GM18870 (cell line): ENCODE measurements around the gene TNFSF12.

Experiments
- ATAC-seq: cut with Tn5 transposase; IDR thresholded peaks from one replicate; pipeline ENCODE4 v1.9.1; 2021; ENCODE audit warnings: moderate library complexity; ENCODE audit not compliant: unreplicated experiment

The TNFSF12 gene, protein sequence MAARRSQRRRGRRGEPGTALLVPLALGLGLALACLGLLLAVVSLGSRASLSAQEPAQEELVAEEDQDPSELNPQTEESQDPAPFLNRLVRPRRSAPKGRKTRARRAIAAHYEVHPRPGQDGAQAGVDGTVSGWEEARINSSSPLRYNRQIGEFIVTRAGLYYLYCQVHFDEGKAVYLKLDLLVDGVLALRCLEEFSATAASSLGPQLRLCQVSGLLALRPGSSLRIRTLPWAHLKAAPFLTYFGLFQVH

DNA sequence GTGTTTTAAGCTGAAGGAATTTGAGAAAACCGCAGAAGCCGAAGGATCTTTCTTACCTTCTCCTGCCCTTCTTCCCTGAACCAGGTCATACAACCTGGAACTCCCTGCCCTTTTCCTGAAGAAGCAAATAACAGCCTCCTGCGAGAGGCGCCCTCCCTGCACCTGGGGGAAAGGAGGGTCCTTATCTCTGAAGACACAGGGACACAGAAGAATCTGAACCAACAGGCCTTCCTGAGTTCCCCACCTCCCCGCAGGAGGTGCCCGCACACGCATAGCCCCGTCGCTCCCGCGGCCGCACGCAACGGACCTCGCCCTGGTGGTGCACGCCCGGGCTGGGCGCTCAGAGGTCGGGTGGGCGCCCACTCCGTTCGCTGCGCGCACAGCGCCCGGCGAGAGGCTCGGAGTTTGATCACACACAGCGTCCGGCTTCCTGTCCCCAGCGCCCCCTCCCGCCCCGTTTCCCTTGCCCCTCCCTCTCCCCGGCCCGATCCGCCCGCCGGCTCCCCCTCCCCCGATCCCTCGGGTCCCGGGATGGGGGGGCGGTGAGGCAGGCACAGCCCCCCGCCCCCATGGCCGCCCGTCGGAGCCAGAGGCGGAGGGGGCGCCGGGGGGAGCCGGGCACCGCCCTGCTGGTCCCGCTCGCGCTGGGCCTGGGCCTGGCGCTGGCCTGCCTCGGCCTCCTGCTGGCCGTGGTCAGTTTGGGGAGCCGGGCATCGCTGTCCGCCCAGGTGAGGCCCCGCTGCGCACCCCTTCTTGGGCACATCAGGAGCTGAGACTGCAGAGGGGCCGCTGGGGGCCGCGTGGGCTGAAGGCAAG lies at the start of gene TNFSF12:
TSS of gene TNFSF12 (plus strand) at position 474 of the 816 bp plus-strand sequence. CDS start at position 570, 96 bp downstream.
- no peak for ATAC-seq

DNA sequence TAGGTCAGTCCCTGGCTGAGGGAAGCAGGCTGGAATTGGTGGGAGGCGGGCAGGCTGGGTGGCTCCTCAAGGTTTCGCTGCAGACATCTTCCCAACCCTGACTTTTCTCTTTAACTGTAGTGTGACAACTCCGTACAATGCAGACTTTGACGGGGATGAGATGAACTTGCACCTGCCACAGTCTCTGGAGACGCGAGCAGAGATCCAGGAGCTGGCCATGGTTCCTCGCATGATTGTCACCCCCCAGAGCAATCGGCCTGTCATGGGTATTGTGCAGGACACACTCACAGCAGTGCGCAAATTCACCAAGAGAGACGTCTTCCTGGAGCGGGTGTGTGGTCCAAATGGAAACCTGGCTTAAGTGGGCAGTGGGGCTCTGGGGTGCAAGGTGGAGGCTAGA lies 49.7 kb upstream of the TNFSF12 start:
- no peak for ATAC-seq

DNA sequence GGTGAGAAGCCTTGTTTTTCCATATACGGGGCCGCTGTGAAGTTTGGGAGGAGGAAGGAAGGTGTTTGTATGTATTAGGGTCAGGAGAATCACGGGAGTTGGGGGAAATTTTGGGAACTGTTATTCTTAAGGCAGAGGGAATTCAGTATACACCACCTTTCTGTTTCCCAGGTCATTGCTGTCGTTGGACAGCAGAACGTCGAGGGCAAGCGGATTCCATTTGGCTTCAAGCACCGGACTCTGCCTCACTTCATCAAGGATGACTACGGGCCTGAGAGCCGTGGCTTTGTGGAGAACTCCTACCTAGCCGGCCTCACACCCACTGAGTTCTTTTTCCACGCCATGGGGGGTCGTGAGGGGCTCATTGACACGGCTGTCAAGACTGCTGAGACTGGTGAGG lies 47.1 kb upstream of the TNFSF12 start:
- ATAC-seq: no peak

DNA sequence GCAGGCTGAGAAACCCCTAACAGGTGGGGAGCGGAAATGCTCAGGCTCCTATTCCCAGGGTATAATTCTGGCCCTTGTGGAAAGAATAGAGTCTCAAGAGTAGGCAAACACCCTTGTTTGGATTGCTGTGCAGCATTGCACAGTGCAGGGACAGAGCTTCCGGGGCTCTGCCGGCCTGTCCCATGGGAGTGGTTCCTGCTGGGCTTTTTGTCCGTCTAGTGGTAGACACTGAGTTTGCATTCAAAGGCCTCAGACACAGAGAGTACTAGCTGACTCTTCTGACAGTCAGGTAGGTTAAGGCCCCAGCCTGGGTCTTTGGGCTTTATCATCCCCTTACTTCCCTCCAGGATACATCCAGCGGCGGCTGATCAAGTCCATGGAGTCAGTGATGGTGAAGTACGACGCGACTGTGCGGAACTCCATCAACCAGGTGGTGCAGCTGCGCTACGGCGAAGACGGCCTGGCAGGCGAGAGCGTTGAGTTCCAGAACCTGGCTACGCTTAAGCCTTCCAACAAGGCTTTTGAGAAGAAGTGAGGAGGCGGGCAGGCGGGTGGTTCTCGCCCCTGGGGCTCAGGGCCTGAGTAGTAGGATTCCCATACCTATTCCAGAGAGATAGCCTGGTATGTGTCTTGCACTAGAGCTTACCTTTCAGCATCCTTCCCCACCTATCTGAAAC lies 46.5 kb upstream of the TNFSF12 start:
- ATAC-seq: no peak

DNA sequence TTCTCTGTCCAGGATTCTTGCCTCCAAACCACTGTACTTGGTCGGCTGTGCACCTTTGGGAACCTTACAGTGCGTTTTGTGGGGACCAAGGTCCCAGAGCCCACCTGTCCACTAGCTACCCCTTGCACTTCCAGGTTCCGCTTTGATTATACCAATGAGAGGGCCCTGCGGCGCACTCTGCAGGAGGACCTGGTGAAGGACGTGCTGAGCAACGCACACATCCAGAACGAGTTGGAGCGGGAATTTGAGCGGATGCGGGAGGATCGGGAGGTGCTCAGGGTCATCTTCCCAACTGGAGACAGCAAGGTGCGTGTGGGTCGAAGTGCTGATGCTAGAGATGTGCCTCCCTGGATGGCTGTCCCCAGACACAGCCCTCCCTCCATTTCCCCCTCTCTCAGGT lies 45.9 kb upstream of the TNFSF12 start:
- no peak for ATAC-seq

DNA sequence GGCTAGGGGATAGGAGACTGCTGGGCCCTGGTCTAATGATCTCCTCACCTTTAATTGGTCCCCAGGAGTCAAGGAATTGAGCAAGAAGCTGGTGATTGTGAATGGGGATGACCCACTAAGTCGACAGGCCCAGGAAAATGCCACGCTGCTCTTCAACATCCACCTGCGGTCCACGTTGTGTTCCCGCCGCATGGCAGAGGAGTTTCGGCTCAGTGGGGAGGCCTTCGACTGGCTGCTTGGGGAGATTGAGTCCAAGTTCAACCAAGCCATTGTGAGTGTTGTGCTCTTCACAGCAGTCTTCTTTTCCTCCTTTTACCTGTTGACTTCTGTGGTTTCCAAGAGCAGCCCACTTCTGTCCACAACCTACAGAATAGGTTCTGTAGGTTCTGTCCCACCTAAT lies 45.3 kb upstream of the TNFSF12 start:
- ATAC-seq: no peak

DNA sequence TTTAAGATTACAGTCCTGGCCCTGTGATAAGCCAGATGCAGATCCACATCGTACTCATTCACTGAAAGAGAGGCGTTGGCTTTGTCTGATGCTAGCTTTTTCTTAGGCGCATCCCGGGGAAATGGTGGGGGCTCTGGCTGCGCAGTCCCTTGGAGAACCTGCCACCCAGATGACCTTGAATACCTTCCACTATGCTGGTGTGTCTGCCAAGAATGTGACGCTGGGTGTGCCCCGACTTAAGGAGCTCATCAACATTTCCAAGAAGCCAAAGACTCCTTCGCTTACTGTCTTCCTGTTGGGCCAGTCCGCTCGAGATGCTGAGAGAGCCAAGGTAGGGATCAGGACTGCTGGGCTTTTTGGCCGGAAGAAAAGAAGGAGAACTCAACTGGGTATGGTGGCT lies 40.7 kb upstream of the TNFSF12 start:
- ATAC-seq: no peak

DNA sequence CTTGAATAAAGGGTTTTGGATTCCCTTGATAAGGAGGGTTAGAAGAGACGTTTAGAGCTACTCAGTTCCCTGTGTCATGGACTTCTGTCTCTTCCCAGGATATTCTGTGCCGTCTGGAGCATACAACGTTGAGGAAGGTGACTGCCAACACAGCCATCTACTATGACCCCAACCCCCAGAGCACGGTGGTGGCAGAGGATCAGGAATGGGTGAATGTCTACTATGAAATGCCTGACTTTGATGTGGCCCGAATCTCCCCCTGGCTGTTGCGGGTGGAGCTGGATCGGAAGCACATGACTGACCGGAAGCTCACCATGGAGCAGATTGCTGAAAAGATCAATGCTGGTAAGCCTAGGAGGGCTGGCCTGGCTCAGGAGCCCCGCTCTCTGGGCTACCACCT lies 40.0 kb upstream of the TNFSF12 start:
- no peak for ATAC-seq

DNA sequence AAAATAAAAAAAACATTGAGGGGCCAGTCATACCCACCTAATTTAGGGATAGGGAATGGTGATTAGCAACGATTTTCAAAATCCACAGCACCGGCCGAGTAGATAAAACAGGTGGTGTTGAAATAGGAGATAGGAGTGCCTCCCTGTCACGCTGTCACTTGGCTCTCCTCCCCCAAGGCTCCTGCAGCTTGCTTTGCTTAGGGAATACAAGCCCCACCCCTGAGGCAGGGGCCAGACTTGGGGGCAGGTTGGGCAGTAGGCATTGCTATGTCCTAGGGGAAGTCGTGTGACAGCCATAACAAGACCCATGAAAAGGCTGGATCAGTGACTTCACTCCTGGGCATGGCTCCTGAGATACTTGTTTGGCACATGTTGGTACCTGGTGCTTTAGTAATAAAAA lies 38.9 kb upstream of the TNFSF12 start:
- ATAC-seq: no peak

DNA sequence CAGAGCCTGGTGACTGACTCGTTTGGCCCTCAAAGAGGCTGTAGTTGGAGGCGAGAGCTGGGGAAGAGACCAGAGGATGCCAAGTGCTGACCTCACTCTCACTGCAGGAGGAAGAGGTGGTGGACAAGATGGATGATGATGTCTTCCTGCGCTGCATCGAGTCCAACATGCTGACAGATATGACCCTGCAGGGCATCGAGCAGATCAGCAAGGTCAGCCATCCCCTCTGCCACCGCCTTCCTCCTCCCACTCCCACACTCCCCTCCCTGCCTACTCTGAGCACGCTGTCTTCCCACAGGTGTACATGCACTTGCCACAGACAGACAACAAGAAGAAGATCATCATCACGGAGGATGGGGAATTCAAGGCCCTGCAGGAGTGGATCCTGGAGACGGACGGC lies 37.8 kb upstream of the TNFSF12 start:
- no peak for ATAC-seq

DNA sequence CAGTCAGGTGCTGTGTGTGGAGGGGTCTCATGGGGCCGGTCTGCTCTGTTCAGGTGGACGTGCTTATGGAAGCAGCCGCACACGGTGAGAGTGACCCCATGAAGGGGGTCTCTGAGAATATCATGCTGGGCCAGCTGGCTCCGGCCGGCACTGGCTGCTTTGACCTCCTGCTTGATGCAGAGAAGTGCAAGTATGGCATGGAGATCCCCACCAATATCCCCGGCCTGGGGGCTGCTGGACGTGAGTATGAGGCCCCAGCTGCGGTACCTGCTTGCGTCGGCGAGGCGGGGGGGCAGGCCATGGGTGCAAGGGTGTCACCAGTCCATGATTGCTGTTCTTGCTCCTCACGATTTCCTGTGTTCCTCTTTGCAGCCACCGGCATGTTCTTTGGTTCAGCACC lies 36.8 kb upstream of the TNFSF12 start:
- no peak for ATAC-seq

DNA sequence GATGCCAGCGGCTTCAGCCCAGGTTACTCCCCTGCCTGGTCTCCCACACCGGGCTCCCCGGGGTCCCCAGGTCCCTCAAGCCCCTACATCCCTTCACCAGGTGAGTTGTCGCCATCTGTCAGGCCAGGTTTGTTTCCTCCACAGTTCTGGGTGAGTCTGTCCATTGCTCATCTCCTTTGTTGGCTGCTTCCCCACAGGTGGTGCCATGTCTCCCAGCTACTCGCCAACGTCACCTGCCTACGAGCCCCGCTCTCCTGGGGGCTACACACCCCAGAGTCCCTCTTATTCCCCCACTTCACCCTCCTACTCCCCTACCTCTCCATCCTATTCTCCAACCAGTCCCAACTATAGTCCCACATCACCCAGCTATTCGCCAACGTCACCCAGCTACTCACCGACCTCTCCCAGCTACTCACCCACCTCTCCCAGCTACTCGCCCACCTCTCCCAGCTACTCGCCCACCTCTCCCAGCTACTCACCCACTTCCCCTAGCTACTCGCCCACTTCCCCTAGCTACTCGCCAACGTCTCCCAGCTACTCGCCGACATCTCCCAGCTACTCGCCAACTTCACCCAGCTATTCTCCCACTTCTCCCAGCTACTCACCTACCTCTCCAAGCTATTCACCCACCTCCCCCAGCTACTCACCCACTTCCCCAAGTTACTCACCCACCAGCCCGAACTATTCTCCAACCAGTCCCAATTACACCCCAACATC lies 35.9 kb upstream of the TNFSF12 start:
- no peak for ATAC-seq

DNA sequence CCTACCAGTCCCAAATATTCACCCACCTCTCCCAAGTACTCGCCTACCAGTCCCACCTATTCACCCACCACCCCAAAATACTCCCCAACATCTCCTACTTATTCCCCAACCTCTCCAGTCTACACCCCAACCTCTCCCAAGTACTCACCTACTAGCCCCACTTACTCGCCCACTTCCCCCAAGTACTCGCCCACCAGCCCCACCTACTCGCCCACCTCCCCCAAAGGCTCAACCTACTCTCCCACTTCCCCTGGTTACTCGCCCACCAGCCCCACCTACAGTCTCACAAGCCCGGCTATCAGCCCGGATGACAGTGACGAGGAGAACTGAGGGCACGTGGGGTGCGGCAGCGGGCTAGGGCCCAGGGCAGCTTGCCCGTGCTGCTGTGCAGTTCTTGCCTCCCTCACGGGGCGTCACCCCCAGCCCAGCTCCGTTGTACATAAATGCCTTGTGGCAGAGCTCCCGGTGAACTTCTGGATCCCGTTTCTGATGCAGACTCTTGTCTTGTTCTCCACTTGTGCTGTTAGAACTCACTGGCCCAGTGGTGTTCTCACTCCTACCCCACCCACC lies 34.9 kb upstream of the TNFSF12 start:
- no peak for ATAC-seq

DNA sequence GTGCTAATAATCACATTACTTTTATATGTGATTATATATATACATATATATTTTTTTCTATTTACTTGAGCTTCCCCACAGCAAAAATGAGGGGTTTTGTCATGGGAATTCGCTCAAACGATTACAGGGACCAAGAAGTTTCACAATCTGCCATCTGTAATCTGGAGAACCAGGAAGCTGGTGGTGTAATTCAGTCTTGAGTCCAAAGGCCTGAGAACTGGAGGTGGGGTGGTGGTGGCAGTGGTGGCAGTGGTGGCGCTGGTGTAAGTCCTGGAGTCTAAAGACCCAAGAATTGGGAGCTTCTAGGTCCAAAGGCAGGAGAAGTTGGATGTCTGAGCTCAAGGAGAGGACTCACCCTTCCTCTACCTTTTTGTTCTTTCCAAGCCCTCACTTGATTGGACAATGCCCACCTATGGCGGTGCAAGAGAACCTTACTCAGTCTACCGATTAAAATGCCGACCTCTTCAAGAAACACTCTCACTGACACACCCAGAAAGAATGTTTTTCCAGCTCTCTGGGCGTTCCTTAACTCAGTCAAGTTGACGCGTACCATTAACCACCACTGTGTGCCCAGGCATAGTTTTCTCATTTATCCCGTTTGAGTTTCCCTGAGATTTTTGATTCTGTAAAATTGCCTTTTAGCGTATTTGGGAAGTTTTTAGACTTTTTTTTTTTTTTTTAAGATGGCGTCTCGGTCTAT lies 32.8 kb upstream of the TNFSF12 start:
- ATAC-seq: no peak

DNA sequence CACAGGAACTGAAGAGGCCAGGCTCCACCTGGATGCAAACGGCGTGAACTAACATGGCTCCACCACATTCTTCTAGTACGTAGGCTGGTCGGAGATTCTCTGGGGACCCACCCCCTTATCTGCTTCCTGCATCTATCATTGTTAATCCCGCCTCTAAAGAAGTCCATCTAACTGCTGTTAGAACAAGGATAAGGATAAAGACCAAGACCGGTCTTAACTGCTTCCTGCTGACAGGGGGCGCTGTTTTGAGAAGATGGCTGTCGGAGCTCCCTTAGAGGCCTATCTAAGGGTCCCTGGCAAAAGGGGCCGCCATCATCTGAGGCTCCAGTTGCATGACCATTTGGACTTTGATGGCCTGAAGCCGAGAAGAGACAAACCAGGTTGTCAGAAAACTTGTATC lies 25.8 kb upstream of the TNFSF12 start:
- no peak for ATAC-seq

DNA sequence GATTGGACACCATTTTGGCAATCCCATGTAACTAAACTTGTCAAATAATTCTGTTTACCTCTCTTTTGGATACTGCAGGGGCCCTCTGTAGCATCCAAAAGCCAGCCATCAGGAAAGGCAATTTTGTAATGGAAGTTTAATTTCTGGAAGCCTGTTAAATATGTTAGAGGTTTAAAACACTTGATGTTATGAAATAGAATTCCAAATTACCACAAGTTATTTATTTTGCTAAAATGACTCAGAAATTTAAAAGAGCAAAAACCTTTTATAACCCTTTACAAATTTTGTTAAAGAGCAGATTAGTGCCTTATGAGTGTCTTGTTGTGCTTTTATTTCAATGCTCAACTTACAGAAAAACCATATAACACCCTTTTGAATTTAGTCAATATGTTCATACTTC lies 20.0 kb upstream of the TNFSF12 start:
- no peak for ATAC-seq

DNA sequence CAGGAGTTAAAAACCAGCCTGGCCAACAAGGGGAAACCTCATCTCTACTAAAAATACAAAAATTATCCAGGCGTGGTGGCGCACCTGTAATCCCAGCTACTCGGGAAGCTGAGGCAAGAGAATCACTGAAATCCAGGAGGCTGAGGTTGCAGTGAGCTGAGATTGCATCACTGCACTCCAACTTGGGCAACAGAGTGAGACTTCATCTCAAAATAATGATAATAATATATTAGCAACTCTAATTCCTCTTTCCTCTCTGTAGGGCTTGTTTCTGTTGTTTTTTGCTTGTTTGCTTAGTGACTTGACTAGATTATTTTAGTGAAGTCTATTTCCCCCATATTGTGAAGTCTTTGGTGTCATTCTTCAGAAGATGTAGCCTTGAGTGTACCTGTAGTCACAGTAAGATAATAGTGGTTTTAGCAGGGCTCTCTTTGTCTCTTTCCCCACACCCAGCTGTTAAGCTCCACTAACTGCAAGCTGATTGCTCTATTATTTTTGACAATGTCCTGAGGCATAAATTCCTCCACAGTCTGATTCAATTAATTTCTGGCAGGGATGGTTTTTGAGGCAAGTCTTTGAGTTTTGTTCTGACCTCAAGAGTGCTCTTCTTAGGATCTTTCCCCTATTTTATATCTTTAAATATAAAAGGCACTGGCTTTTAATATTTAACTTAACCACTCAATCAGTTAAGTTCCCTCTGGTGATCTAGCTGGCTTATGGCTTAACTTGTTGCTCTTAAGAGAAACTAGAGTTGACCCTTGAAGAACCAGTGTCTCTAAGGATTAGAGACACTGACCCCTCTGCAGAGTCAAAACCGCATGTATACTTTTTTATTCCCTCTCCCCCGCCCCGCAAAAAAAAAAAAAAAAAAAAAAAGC lies 18.6 kb upstream of the TNFSF12 start:
- no peak for ATAC-seq

DNA sequence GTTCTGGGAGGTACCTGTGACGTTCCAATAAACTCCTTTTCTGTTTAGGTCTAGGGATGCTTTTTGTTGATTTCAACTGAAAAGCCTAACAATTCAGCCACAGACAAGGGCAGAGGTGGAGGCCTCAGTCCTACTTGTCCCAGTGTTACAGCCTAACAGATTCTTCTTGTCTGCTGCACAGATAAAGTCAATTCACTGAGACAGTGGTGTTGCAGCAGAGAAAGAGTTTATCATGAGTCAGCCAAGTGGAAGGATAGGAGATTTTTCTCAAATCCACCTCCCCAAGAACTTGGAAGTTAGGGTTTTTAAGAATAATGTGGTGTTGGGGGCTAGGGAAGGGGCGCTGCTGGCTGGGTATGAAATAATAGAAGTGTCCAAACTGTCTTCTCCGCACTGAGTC lies 10.8 kb upstream of the TNFSF12 start:
- no peak for ATAC-seq

DNA sequence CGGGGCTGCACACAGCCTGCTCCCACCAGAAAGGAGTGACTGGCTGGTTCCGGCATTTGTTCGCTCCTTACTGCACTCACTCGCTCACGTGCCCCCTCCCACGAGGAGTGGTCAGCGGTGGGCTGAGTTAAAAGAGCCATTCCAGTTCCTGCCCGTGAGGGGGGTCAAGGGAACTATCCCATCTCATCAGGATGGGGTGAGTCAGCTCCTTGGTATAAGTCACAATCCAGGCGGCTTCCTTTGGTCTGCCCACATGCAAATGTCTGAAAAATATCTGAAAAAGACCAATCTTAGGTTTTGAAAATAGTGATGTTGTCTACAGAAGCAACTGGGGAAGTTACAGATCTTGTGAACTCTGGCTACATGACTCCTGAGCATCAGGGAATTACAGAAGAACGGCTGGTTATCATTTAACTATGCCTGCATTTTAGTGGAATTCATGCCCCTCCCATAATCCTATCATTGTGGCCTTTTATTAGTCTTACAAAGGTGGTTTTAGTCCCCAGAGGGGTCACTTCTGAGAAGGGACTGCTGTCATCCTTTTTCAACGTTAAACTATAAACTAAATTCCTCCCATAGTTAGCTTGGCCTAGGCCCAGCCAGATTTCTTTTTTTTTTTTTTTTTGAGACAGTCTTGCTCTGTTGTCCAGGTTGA lies 9.8 kb upstream of the TNFSF12 start:
- no peak for ATAC-seq
